SK-N-SH (cell line): ENCODE results near the gene IGSF9. TPM values are rescaled to one million over a fixed set of nuclear protein-coding genes. Genes with fewer than 3 reads are reported as not detected.

Experiments
- CTCF ChIA-PET: fragments of 300-600, 350-600 bp; formaldehyde crosslinking; extraction: SDS; loops from one replicate; lab custom pipeline; 2021; lab: Yijun Ruan, JAX
- POLR2A ChIA-PET: fragments of 350-600 bp; sonication (Branson Sonifier 250); formaldehyde crosslinking; extraction: SDS; loops from one replicate; lab custom pipeline; 2020; ENCODE audit warnings: antibody characterized with exemption, inconsistent platforms; lab: Yijun Ruan, JAX
- DNase-seq: peaks from one replicate; pipeline ENCODE4 v3.0.0; 2012
- H2AFZ ChIP-seq: fragments of 200-600 bp; sonication (generic); 2 replicates; pipeline ENCODE4 v1.8.1; 2016; ENCODE audit warnings: antibody characterized with exemption, mild to moderate bottlenecking, low read depth
- H3F3A ChIP-seq: fragments of 200-600 bp; sonication (generic); replicated peaks from 2 replicates; pipeline ENCODE3; 2016; ENCODE audit warnings: antibody characterized with exemption, mild to moderate bottlenecking; ENCODE audit not compliant: insufficient read depth
- H3K27ac ChIP-seq, 2 experiments: fragments of 200-500 bp in 1 of 2; fragments of 200-600 bp in 1 of 2; sonication (Bioruptor generic) in 1 of 2; sonication (generic), shearing (Covaris generic) in 1 of 2; 2 replicates each; pipeline versions ENCODE4 v1.5.1 to v1.6.1; 2014 to 2016; ENCODE audit warnings: low read depth in 2 of 2, inconsistent platforms in 1 of 2, low read length in 1 of 2, mild to moderate bottlenecking in 1 of 2, mixed read lengths in 1 of 2
- H3K27me3 ChIP-seq: fragments of 200-600 bp; sonication (generic), shearing (Covaris generic); 2 replicates; pipeline ENCODE4 v1.6.1; 2016; ENCODE audit warnings: mixed run types; ENCODE audit not compliant: insufficient read depth
- H3K36me3 ChIP-seq, 2 experiments: fragments of 200-500 bp in 1 of 2; fragments of 200-600 bp in 1 of 2; sonication (Bioruptor generic) in 1 of 2; sonication (generic) in 1 of 2; replicated peaks in 1 of 2; 2 replicates each; pipeline versions ENCODE3 to v1.5.1; 2014 to 2016; ENCODE audit warnings: low read length in 1 of 2, mild to moderate bottlenecking in 1 of 2; ENCODE audit not compliant: insufficient read depth in 2 of 2, control insufficient read depth in 1 of 2
- H3K4me1 ChIP-seq, 2 experiments: fragments of 200-500 bp in 1 of 2; fragments of 200-600 bp in 1 of 2; sonication (Bioruptor generic) in 1 of 2; sonication (generic), shearing (Covaris generic) in 1 of 2; 2 replicates each; pipeline versions ENCODE4 v1.5.1 to v1.6.1; 2014 to 2016; ENCODE audit warnings: low read depth in 1 of 2, low read length in 1 of 2, mixed run types in 1 of 2; ENCODE audit not compliant: insufficient read depth in 2 of 2, control insufficient read depth in 1 of 2
- H3K4me2 ChIP-seq: fragments of 200-600 bp; sonication (generic), shearing (Covaris generic); 2 replicates; pipeline ENCODE4 v1.6.1; 2017; ENCODE audit warnings: mixed run types
- H3K4me3 ChIP-seq, 2 experiments: fragments of 200-500 bp in 1 of 2; fragments of 200-600 bp in 1 of 2; sonication (Bioruptor generic) in 1 of 2; sonication (generic), shearing (Covaris generic) in 1 of 2; 2 replicates each; pipeline versions ENCODE4 v1.5.1 to v1.8.1; 2014 to 2016; ENCODE audit warnings: low read depth in 2 of 2, inconsistent platforms in 1 of 2, low read length in 1 of 2, mild to moderate bottlenecking in 1 of 2, mixed read lengths in 1 of 2, moderate library complexity in 1 of 2
- H3K79me2 ChIP-seq: fragments of 200-600 bp; sonication (generic); 2 replicates; pipeline ENCODE4 v1.8.1; 2017; ENCODE audit warnings: mild to moderate bottlenecking; ENCODE audit not compliant: insufficient read depth
- H3K9ac ChIP-seq: fragments of 200-600 bp; sonication (generic); 2 replicates; pipeline ENCODE4 v1.6.1; 2017; ENCODE audit warnings: mixed run types
- H3K9me2 ChIP-seq: fragments of 200-600 bp; sonication (generic); 2 replicates; pipeline ENCODE4 v1.6.1; 2017; ENCODE audit warnings: mixed run types
- H3K9me3 ChIP-seq: fragments of 200-600 bp; sonication (generic); 2 replicates; pipeline ENCODE4 v1.6.1; 2017; ENCODE audit warnings: mixed run types, mild to moderate bottlenecking, moderate library complexity
- H4K20me1 ChIP-seq: fragments of 200-600 bp; sonication (generic); 2 replicates; pipeline ENCODE4 v1.6.1; 2017; ENCODE audit warnings: mild to moderate bottlenecking, mixed run types; ENCODE audit not compliant: insufficient read depth
- ELF1 ChIP-seq: IDR thresholded peaks from 2 replicates; pipeline ENCODE4 v1.4.0; 2012
- FOSL2 ChIP-seq: IDR thresholded peaks from 2 replicates; pipeline ENCODE4 v1.4.0; 2012; ENCODE audit warnings: low read depth, mild to moderate bottlenecking, moderate library complexity, borderline replicate concordance
- FOXM1 ChIP-seq: IDR thresholded peaks from 2 replicates; pipeline ENCODE4 v1.4.0; 2012; ENCODE audit warnings: low read depth, mild to moderate bottlenecking
- GABPA ChIP-seq: IDR thresholded peaks from 2 replicates; pipeline ENCODE4 v1.4.0; 2012; ENCODE audit warnings: low read depth, mild to moderate bottlenecking
- JUND ChIP-seq: IDR thresholded peaks from 2 replicates; pipeline ENCODE4 v1.4.0; 2012
- MAX ChIP-seq: IDR thresholded peaks from 2 replicates; pipeline ENCODE4 v1.4.0; 2012; ENCODE audit warnings: low read depth
- MXI1 ChIP-seq: IDR thresholded peaks from 2 replicates; pipeline ENCODE4 v1.6.1; 2012; ENCODE audit warnings: mild to moderate bottlenecking, low read depth, low read length, improper control_type of control experiment
- NRF1 ChIP-seq: IDR thresholded peaks from 2 replicates; pipeline ENCODE4 v1.6.1; 2012; ENCODE audit warnings: low read depth, mild to moderate bottlenecking, low read length
- POLR2AphosphoS5 ChIP-seq: IDR thresholded peaks from 2 replicates; pipeline ENCODE4 v1.6.1; 2012; ENCODE audit warnings: low read depth, low read length
- RAD21 ChIP-seq: IDR thresholded peaks from 2 replicates; pipeline ENCODE4 v1.6.1; 2012; ENCODE audit warnings: mild to moderate bottlenecking, low read length
- RCOR1 ChIP-seq: fragments of 150-350 bp; IDR thresholded peaks from 2 replicates; pipeline ENCODE4 v1.6.1; 2017; ENCODE audit warnings: antibody characterized with exemption, low read length
- RFX5 ChIP-seq: IDR thresholded peaks from 2 replicates; pipeline ENCODE4 v1.6.1; 2012; ENCODE audit warnings: mild to moderate bottlenecking, improper control_type of control experiment, low read length
- SMC3 ChIP-seq: IDR thresholded peaks from 2 replicates; pipeline ENCODE4 v1.6.1; 2012; ENCODE audit warnings: low read depth, low read length, improper control_type of control experiment
- TAF1 ChIP-seq: IDR thresholded peaks from 2 replicates; pipeline ENCODE4 v1.6.1; 2012; ENCODE audit warnings: low read depth, mild to moderate bottlenecking, low read length, moderate library complexity, borderline replicate concordance
- TEAD4 ChIP-seq: IDR thresholded peaks from 2 replicates; pipeline ENCODE4 v1.4.0; 2012; ENCODE audit warnings: mild to moderate bottlenecking, borderline replicate concordance; ENCODE audit not compliant: insufficient read depth
- YY1 ChIP-seq: IDR thresholded peaks from 2 replicates; pipeline ENCODE4 v1.4.0; 2012; ENCODE audit warnings: low read depth, mild to moderate bottlenecking
- ZBTB33 ChIP-seq: IDR thresholded peaks from 2 replicates; pipeline ENCODE4 v1.4.0; 2012; ENCODE audit warnings: low read depth, borderline replicate concordance
- WGBS: methylation state at CpG from one replicate; pipeline ENCODE4 v1.1.6; 2017; ENCODE audit warnings: low lambda C conversion rate; 5-methylcytosine and 5-hydroxymethylcytosine counted together
- polyA plus RNA-seq, 3 experiments: library from polyadenylated mRNA; depleted of rRNA; stranded (reverse); fragments of >200 nt; gene quantifications; 2 replicates each; pipeline ENCODE4 v1.2.3, GENCODE V29; 2012
- TF ChIP-seq, protein P1 (sequence below): fragments of 150-350 bp; IDR thresholded peaks from 2 replicates; pipeline ENCODE4 v1.6.1; 2017; ENCODE audit warnings: antibody characterized with exemption, low read length, low read depth, borderline replicate concordance
- TF ChIP-seq, protein P2 (sequence below): fragments of 200-600 bp; sonication (generic); IDR thresholded peaks from 2 replicates; pipeline ENCODE4 v1.6.1; 2017; ENCODE audit warnings: antibody characterized with exemption, mild to moderate bottlenecking, moderate library complexity

The IGSF9 gene
- polyA plus RNA-seq, 1 of the 3 experiments (the other 2 are of a cell fraction), result 2.4 TPM

DNA sequence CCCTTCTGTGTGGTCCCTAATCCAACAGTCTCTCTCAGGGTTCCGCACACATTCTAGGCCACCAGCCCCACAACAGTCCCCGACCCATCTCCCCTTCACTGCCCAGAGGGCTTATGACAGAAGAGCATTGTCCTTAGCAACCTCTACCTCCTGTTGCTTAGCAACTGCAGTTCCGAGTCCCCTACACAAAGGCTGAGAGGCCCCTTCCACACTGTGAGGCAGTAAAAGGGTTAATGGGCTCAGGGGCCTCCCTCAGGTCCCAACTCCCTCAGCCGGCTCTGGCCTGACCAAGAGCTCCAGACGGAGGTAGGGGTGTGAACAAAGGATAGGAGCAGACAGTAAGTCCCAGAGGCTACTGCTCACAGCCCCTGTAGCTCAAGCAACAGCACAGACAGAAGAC is 4.3 kb downstream of the IGSF9 start:
- Histone ChIP-seq H3K27me3 (no peaks in the 10 kb centered on the region), H3K79me2 (no peaks in the 10 kb centered on the region), H3K9me3 (no peaks in the 10 kb centered on the region), H3K4me1 (peaks cover 0 to 38% of the 10 kb centered on the region in 2 experiments; a peak in 1 of 4 replicates), H3K9me2 (no peaks in the 10 kb centered on the region), H3K27ac (no peak overlapping the region), H3K9ac (no peak overlapping the region), H3K4me3 (no peak overlapping the region), H2AFZ (no peak overlapping the region), H3K36me3 (no peaks in the 10 kb centered on the region), H3K4me2 (no peak overlapping the region), H4K20me1 (no peaks in the 10 kb centered on the region), H3F3A (no peaks in the 10 kb centered on the region)
- DNase-seq, result no peak
- ChIA-PET CTCF (interaction anchor here (1.1 to 22.3 kb wide), 3 partner anchors 18 to 65 kb away, joined by 3 to 460 read pairs (median 3); no protein-coding TSS in a partner anchor), POLR2A (interaction anchor here (0.8 kb wide), 1 partner anchor 65 kb away, joined by 3 read pairs; no protein-coding TSS in a partner anchor)
- TF ChIP-seq SMC3 (no peak), ELF1 (no peak), GABPA (no peak), FOXM1 (no peak), RAD21 (no peak), MXI1 (no peak), POLR2AphosphoS5 (no peak), MAX (no peak), TAF1 (no peak), YY1 (no peak), FOSL2 (no peak), ZBTB33 (no peak), RCOR1 (no peak), NRF1 (no peak), RFX5 (no peak), TEAD4 (no peak), JUND (no peak)
- TF ChIP-seq, protein P1, sequence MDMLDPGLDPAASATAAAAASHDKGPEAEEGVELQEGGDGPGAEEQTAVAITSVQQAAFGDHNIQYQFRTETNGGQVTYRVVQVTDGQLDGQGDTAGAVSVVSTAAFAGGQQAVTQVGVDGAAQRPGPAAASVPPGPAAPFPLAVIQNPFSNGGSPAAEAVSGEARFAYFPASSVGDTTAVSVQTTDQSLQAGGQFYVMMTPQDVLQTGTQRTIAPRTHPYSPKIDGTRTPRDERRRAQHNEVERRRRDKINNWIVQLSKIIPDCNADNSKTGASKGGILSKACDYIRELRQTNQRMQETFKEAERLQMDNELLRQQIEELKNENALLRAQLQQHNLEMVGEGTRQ, result no peak
- TF ChIP-seq, protein P2, sequence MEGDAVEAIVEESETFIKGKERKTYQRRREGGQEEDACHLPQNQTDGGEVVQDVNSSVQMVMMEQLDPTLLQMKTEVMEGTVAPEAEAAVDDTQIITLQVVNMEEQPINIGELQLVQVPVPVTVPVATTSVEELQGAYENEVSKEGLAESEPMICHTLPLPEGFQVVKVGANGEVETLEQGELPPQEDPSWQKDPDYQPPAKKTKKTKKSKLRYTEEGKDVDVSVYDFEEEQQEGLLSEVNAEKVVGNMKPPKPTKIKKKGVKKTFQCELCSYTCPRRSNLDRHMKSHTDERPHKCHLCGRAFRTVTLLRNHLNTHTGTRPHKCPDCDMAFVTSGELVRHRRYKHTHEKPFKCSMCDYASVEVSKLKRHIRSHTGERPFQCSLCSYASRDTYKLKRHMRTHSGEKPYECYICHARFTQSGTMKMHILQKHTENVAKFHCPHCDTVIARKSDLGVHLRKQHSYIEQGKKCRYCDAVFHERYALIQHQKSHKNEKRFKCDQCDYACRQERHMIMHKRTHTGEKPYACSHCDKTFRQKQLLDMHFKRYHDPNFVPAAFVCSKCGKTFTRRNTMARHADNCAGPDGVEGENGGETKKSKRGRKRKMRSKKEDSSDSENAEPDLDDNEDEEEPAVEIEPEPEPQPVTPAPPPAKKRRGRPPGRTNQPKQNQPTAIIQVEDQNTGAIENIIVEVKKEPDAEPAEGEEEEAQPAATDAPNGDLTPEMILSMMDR, result no peak
- WGBS, result 80% methylated on average over 4 of the region's 5 CpGs
